ENCODE results near the gene RETSAT. TPM values are rescaled to one million over a fixed set of nuclear protein-coding genes. Genes with fewer than 3 reads are reported as not detected.

Gene RETSAT
- total RNA-seq, 1 donor from 2014 or later: 62.1 TPM

DNA sequence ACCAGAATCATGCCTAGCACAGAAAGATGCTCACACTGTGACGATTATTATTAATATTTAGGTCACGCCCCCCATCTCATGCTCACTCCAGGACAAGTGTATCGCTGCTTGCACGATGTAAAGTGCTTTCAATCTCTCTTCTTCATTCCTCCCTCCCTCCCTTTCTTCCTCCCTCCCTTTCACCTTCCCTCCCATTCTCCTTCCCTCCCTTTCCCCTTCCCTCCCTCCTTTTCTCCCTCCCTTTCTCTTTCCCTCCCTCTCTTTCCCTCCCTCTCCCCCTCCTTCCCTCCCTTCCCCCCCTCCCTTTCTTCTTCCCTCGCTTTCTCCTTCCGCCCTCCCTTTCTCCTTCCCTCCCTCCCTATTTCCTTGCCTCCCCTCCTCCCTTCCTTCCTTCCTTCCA, 46.1 kb downstream of the RETSAT start:
- TF ChIP-seq, protein P1, sequence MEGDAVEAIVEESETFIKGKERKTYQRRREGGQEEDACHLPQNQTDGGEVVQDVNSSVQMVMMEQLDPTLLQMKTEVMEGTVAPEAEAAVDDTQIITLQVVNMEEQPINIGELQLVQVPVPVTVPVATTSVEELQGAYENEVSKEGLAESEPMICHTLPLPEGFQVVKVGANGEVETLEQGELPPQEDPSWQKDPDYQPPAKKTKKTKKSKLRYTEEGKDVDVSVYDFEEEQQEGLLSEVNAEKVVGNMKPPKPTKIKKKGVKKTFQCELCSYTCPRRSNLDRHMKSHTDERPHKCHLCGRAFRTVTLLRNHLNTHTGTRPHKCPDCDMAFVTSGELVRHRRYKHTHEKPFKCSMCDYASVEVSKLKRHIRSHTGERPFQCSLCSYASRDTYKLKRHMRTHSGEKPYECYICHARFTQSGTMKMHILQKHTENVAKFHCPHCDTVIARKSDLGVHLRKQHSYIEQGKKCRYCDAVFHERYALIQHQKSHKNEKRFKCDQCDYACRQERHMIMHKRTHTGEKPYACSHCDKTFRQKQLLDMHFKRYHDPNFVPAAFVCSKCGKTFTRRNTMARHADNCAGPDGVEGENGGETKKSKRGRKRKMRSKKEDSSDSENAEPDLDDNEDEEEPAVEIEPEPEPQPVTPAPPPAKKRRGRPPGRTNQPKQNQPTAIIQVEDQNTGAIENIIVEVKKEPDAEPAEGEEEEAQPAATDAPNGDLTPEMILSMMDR (IDR thresholded peaks at IDR 0.05): no peak
- TF ChIP-seq POLR2A (IDR thresholded peaks at IDR 0.05): no peak
- TF ChIP-seq POLR2AphosphoS5 (IDR thresholded peaks at IDR 0.05; ENCODE audit: insufficient read depth in 1 of 2, low read depth in 1 of 2): no peak
- Histone ChIP-seq H3K27ac (no peak overlapping the region), H3K9me3 (no peaks in the 10 kb centered on the region), H3K4me3 (no peak overlapping the region), H3K4me1 (peaks cover 23% of the 10 kb centered on the region), H3K27me3 (no peaks in the 10 kb centered on the region), H3K36me3 (peaks cover 0 to 32% of the 10 kb centered on the region in 2 donors)
- intact Hi-C loops (cut with DNase I): no loop called here
- no peak for DNase-seq (ENCODE audit: extremely low spot score in 2 of 2)

- no peak overlapping the region for H3K4me3 ChIP-seq
- H3K4me1 ChIP-seq: peaks cover 23% of the 10 kb centered on the region
- no peaks in the 10 kb centered on the region for H3K27me3 ChIP-seq
- H3K36me3 ChIP-seq: peaks cover 0 to 32% of the 10 kb centered on the region in 2 donors
- no peak for DNase-seq (ENCODE audit: extremely low spot score in 2 of 2)
- intact Hi-C loops (cut with DNase I): no loop called here
- no peak for TF ChIP-seq POLR2A (IDR thresholded peaks at IDR 0.05)
- no peak for TF ChIP-seq POLR2AphosphoS5 (IDR thresholded peaks at IDR 0.05; ENCODE audit: insufficient read depth in 1 of 2, low read depth in 1 of 2)
- TF ChIP-seq, protein P1 (IDR thresholded peaks at IDR 0.05): no peak
- H3K9me3 ChIP-seq: no peaks in the 10 kb centered on the region
- no peak overlapping the region for H3K27ac ChIP-seq
Measured at GRCh38 chr2:85307527-85307897, 46.8 kb downstream of the RETSAT start.

DNA sequence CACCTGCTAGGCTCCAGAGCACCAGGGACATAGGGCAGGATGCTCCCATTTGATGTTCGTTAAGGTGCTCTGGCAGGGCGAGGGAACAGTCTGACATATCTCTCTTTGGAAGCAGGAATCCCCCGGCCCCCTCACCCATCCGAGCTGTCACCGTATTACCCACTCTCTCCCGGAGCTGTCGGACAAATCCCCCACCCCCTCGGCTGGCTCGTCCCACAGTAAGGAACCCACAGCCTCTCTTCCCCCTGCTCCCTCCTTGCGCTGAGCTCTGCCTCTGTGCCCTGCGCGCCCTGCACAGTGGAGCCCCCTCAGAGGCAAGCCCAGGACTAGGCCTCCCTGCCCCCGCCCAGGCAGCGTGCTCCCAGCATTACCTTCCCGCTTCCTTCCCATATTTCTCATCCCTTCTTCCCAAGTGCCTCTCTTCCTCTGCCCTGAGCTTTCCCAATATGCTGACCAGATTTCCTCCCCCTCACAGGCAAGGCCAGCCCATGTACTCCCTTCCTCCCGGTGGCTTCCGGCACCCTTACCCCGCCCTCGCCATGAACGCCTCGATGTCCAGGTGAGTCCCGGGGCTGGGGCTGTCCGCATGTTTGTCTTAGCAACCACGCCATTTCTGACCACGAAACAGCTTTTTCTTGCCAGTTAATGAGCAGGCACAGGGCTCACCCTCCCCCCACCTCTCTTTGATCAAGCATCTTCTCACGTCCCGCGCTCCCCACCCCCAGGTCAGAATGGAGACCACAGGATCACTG, 50.4 kb downstream of the RETSAT start:
- Histone ChIP-seq H3K27me3 (no peaks in the 10 kb centered on the region), H3K9me3 (no peaks in the 10 kb centered on the region), H3K27ac (no peak overlapping the region), H3K4me1 (peaks cover 11% of the 10 kb centered on the region), H3K4me3 (no peak overlapping the region), H3K36me3 (peaks cover 0 to 32% of the 10 kb centered on the region in 2 donors)
- TF ChIP-seq, protein P1 (IDR thresholded peaks at IDR 0.05): no peak
- TF ChIP-seq POLR2A (IDR thresholded peaks at IDR 0.05): no peak
- no peak for TF ChIP-seq POLR2AphosphoS5 (IDR thresholded peaks at IDR 0.05; ENCODE audit: insufficient read depth in 1 of 2, low read depth in 1 of 2)
- DNase-seq (ENCODE audit: extremely low spot score in 2 of 2): no peak
- intact Hi-C loops (cut with DNase I): no loop called here

- Histone ChIP-seq H3K4me1 (peaks cover 4% of the 10 kb centered on the region), H3K36me3 (peaks cover 0 to 22% of the 10 kb centered on the region in 2 donors), H3K27ac (no peak overlapping the region), H3K9me3 (no peaks in the 10 kb centered on the region), H3K4me3 (no peak overlapping the region), H3K27me3 (no peaks in the 10 kb centered on the region)
- DNase-seq (ENCODE audit: extremely low spot score in 2 of 2): no peak
- TF ChIP-seq, protein P1 (IDR thresholded peaks at IDR 0.05): no peak
- TF ChIP-seq POLR2AphosphoS5 (IDR thresholded peaks at IDR 0.05; ENCODE audit: insufficient read depth in 1 of 2, low read depth in 1 of 2) (no peak), POLR2A (IDR thresholded peaks at IDR 0.05) (no peak)
- intact Hi-C loops (cut with DNase I): no loop called here
Measured at GRCh38 chr2:85302121-85302520, 52.2 kb downstream of the RETSAT start.

Small RNA genes lying within 50 kb of the gene (small RNA-seq; reads per million reads assigned to genes)
- gene AC062037.1: not detected
- not detected for gene AC062037.2
- gene RF00019: not detected
- not detected for gene RN7SL113P

Other genes with a start within 250 kb of the RETSAT start
- gene TCF7L1, start 221.1 kb downstream of the RETSAT start, total RNA-seq: 8.3 TPM
- gene TGOLN2, start 26.5 kb downstream of the RETSAT start, total RNA-seq: 96.0 TPM
- 44.7 TPM for gene ELMOD3, start 241 bp upstream of the RETSAT start, total RNA-seq
- gene CAPG, start 55.8 kb upstream of the RETSAT start, total RNA-seq: 165 TPM
- gene SH2D6, start 64.2 kb upstream of the RETSAT start, total RNA-seq: not detected
- 177 TPM for gene MAT2A, start 184.6 kb upstream of the RETSAT start, total RNA-seq
- gene GGCX, start 207.0 kb upstream of the RETSAT start, total RNA-seq: 18.2 TPM
- gene VAMP8, start 223.1 kb upstream of the RETSAT start, total RNA-seq: 46.2 TPM
- gene VAMP5, start 229.9 kb upstream of the RETSAT start, total RNA-seq: 42.5 TPM
- gene RNF181, start 241.2 kb upstream of the RETSAT start, total RNA-seq: 107 TPM
- 22.6 TPM for gene TMEM150A, start 248.2 kb upstream of the RETSAT start, total RNA-seq